Neural cell (in vitro differentiated cells): Measurements from ENCODE around the gene COL23A1. TPM values are rescaled to one million over a fixed set of nuclear protein-coding genes. Genes with fewer than 3 reads are reported as not detected.

ENCODE experiments used
- H2AFZ ChIP-seq: fragments of 200-600, 300-800 bp; sonication (generic), shearing (Covaris generic); 2 replicates; pipeline ENCODE4 v1.6.0; 2014; ENCODE audit warnings: low read depth, mild to moderate bottlenecking, antibody characterized with exemption, low read length, moderate library complexity
- H3F3A ChIP-seq: fragments of 200-600 bp; shearing (Covaris generic); 2 replicates; pipeline ENCODE4 v1.6.1; 2016; ENCODE audit warnings: mild to moderate bottlenecking, moderate library complexity, mixed read lengths, antibody characterized with exemption, low read length; ENCODE audit not compliant: insufficient read depth, poor library complexity, severe bottlenecking
- H3K27ac ChIP-seq: fragments of 200-600, 300-800 bp; sonication (generic), shearing (Covaris generic); 2 replicates; pipeline ENCODE4 v1.5.1; 2014; ENCODE audit warnings: mild to moderate bottlenecking, low read length, moderate library complexity
- H3K27me3 ChIP-seq: fragments of 300-800, 200-600 bp; sonication (generic), shearing (Covaris generic); 2 replicates; pipeline ENCODE4 v1.6.0; 2014; ENCODE audit warnings: mild to moderate bottlenecking, low read depth, low read length, moderate library complexity; ENCODE audit not compliant: insufficient read depth
- H3K36me3 ChIP-seq: fragments of 300-800, 200-600 bp; sonication (generic), shearing (Covaris generic); 2 replicates; pipeline ENCODE4 v1.5.1; 2014; ENCODE audit warnings: mild to moderate bottlenecking, antibody characterized with exemption, low read length, moderate library complexity; ENCODE audit not compliant: insufficient read depth
- H3K4me2 ChIP-seq: fragments of 300-800, 200-600 bp; sonication (generic), shearing (Covaris generic); 2 replicates; pipeline ENCODE4 v1.6.0; 2014; ENCODE audit warnings: mild to moderate bottlenecking, low read length
- H3K4me3 ChIP-seq: fragments of 300-800, 200-600 bp; sonication (generic), shearing (Covaris generic); 2 replicates; pipeline ENCODE4 v1.5.1; 2014; ENCODE audit warnings: mild to moderate bottlenecking, low read length, moderate library complexity
- H3K79me2 ChIP-seq: fragments of 200-600 bp; shearing (Covaris generic); replicated peaks from 2 replicates; pipeline ENCODE4 v1.6.0; 2014; ENCODE audit warnings: mild to moderate bottlenecking, low read length, moderate library complexity; ENCODE audit not compliant: insufficient read depth
- H3K9ac ChIP-seq: fragments of 300-800, 200-600 bp; sonication (generic), shearing (Covaris generic); 2 replicates; pipeline ENCODE4 v1.6.1; 2016; ENCODE audit warnings: mild to moderate bottlenecking, low read length, mixed read lengths
- H3K9me2 ChIP-seq: fragments of 200-600 bp; shearing (Covaris generic); 2 replicates; pipeline ENCODE4 v1.6.1; 2016; ENCODE audit warnings: mild to moderate bottlenecking, low read length, mixed read lengths; ENCODE audit not compliant: insufficient read depth
- H3K9me3 ChIP-seq: fragments of 200-600, 300-800 bp; sonication (generic), shearing (Covaris generic); 2 replicates; pipeline ENCODE4 v1.6.1; 2016; ENCODE audit warnings: mild to moderate bottlenecking, mixed run types, low read length, moderate library complexity, mixed read lengths
- H4K20me1 ChIP-seq: fragments of 200-600 bp; shearing (Covaris generic); 2 replicates; pipeline ENCODE4 v1.6.1; 2016; ENCODE audit warnings: mild to moderate bottlenecking, mixed run types; ENCODE audit not compliant: insufficient read depth
- EP300 ChIP-seq: fragments of 450-650 bp; conservative IDR thresholded peaks from 2 replicates; pipeline ENCODE4 v1.6.1; 2014; ENCODE audit warnings: antibody characterized with exemption, mild to moderate bottlenecking, moderate library complexity; ENCODE audit not compliant: poor library complexity, severe bottlenecking
- EZH2 ChIP-seq: fragments of 200-600, 300-800 bp; shearing (Covaris generic), sonication (generic); IDR thresholded peaks from 2 replicates; pipeline ENCODE4 v1.6.1; 2014; ENCODE audit warnings: antibody characterized with exemption, low read length, borderline replicate concordance, mild to moderate bottlenecking; ENCODE audit not compliant: insufficient read depth, poor library complexity, severe bottlenecking
- MXI1 ChIP-seq: fragments of 450-650 bp; conservative IDR thresholded peaks from 2 replicates; pipeline ENCODE4 v1.6.1; 2014; ENCODE audit warnings: antibody characterized with exemption, mild to moderate bottlenecking; ENCODE audit not compliant: poor library complexity, severe bottlenecking
- POLR2AphosphoS5 ChIP-seq: IDR thresholded peaks from 2 replicates; pipeline ENCODE4 v1.6.1; 2012
- RAD21 ChIP-seq: fragments of 450-650 bp; conservative IDR thresholded peaks from 2 replicates; pipeline ENCODE4 v1.6.1; 2014; ENCODE audit warnings: antibody characterized with exemption, mild to moderate bottlenecking, moderate library complexity
- REST ChIP-seq: IDR thresholded peaks from 2 replicates; pipeline ENCODE4 v1.6.1; 2012; ENCODE audit warnings: borderline replicate concordance
- SMC3 ChIP-seq: fragments of 450-650 bp; conservative IDR thresholded peaks from 2 replicates; pipeline ENCODE4 v1.6.1; 2014; ENCODE audit warnings: antibody characterized with exemption, mild to moderate bottlenecking, moderate library complexity; ENCODE audit not compliant: poor library complexity
- TAF1 ChIP-seq: IDR thresholded peaks from 2 replicates; pipeline ENCODE4 v1.6.1; 2012; ENCODE audit warnings: low read depth
- polyA plus RNA-seq: library from polyadenylated mRNA; depleted of rRNA; stranded (reverse); fragments of >200 nt; gene quantifications from 2 replicates; pipeline ENCODE4 v1.2.3, GENCODE V29; 2014
- TF ChIP-seq, protein P1 (sequence below): fragments of 450-650 bp; IDR thresholded peaks from 2 replicates; pipeline ENCODE4 v1.5.1; 2014; ENCODE audit warnings: antibody characterized with exemption, mild to moderate bottlenecking, moderate library complexity; ENCODE audit not compliant: poor library complexity, severe bottlenecking

Gene COL23A1
- polyA plus RNA-seq, 1 donor from 2014 or later, result not detected

DNA sequence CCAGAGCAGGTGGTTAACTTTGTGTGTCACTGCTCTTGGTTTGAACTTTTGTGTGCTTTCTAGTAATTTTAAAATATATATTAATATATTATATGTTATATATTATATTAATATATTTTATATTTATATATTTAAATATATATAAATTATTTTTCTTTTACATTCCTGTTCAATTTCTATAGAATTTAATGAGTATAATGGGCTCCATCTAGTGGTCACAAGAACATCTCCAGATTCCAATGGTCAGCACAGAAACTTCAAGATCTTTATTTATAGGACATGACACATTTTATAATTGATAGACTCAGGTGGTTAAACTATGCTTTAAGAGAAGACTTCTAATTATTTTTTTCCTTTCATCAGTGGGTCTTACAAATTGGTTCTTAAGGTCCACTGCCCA, 39.1 kb downstream of the COL23A1 start:
- Histone ChIP-seq H3K4me2 (no peak overlapping the region), H3K79me2 (no peaks in the 10 kb centered on the region), H4K20me1 (no peaks in the 10 kb centered on the region), H3K4me3 (no peak overlapping the region), H3K9me3 (no peaks in the 10 kb centered on the region), H3K36me3 (no peaks in the 10 kb centered on the region), H3K27ac (no peak overlapping the region), H3K9me2 (no peaks in the 10 kb centered on the region), H3K27me3 (peaks cover 11% of the 10 kb centered on the region), H3K9ac (no peak overlapping the region), H2AFZ (no peak overlapping the region), H3F3A (no peaks in the 10 kb centered on the region)
- TF ChIP-seq RAD21 (peak; percentile 49), EP300 (no peak), SMC3 (peak; percentile 60)
- TF ChIP-seq, protein P1, sequence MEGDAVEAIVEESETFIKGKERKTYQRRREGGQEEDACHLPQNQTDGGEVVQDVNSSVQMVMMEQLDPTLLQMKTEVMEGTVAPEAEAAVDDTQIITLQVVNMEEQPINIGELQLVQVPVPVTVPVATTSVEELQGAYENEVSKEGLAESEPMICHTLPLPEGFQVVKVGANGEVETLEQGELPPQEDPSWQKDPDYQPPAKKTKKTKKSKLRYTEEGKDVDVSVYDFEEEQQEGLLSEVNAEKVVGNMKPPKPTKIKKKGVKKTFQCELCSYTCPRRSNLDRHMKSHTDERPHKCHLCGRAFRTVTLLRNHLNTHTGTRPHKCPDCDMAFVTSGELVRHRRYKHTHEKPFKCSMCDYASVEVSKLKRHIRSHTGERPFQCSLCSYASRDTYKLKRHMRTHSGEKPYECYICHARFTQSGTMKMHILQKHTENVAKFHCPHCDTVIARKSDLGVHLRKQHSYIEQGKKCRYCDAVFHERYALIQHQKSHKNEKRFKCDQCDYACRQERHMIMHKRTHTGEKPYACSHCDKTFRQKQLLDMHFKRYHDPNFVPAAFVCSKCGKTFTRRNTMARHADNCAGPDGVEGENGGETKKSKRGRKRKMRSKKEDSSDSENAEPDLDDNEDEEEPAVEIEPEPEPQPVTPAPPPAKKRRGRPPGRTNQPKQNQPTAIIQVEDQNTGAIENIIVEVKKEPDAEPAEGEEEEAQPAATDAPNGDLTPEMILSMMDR, result peak; percentile 53

DNA sequence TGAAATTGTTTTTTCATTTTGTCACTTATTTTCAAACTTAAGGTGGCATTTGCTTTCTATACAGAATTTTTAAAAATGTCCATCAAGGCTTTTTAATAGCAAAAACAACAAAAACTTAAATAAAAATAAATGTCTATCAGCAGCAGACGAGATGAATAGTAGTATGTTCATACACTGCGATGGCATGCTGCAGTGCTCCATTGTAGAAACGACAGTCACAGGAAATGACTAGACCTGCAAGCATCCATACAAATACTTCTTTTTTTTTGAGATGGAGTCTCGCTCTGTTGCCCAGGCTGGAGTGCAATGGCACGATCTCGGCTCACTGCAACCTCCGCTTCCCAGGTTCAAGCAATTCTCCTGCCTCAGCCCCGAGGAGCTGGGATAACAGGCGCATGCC, 41.4 kb downstream of the COL23A1 start:
- H3K79me2 ChIP-seq, result no peaks in the 10 kb centered on the region
- no peaks in the 10 kb centered on the region for H3K9me3 ChIP-seq
- no peaks in the 10 kb centered on the region for H4K20me1 ChIP-seq
- H3K27me3 ChIP-seq, result peaks cover 16% of the 10 kb centered on the region
- no peak overlapping the region for H3K4me3 ChIP-seq
- no peak overlapping the region for H2AFZ ChIP-seq
- no peaks in the 10 kb centered on the region for H3K36me3 ChIP-seq
- H3K9ac ChIP-seq, result no peak overlapping the region
- no peaks in the 10 kb centered on the region for H3K9me2 ChIP-seq
- H3F3A ChIP-seq, result no peaks in the 10 kb centered on the region
- no peak overlapping the region for H3K27ac ChIP-seq
- H3K4me2 ChIP-seq, result no peak overlapping the region
- TF ChIP-seq SMC3 (no peak), TAF1 (no peak), MXI1 (no peak), RAD21 (no peak), REST (no peak), POLR2AphosphoS5 (no peak), EZH2 (no peak), EP300 (no peak)
- TF ChIP-seq, protein P1, result no peak
